Right atrium auricular region (tissue), 2 donors: ENCODE data around the gene GABRB1. TPM values are rescaled to one million over a fixed set of nuclear protein-coding genes. Genes with fewer than 3 reads are reported as not detected.

Experiments
- DNase-seq: peaks from one replicate; pipeline ENCODE4 v3.0.0-alpha.2; 2019; ENCODE audit warnings: low spot score
- H3K27ac ChIP-seq, 2 donors: fragments of 200-600 bp; sonication (generic); 1 replicate in 1 of 2; 2 replicates in 1 of 2; pipeline ENCODE4 v1.5.1; 2016 to 2019
- H3K27me3 ChIP-seq, 2 donors: fragments of 200-600 bp; sonication (generic); one replicate each; pipeline versions ENCODE4 v1.5.1 to v1.6.0; 2017 to 2019
- H3K36me3 ChIP-seq: fragments of 200-600 bp; sonication (generic); one replicate; pipeline ENCODE4 v1.5.1; 2016
- H3K4me1 ChIP-seq, 2 donors: fragments of 200-600 bp; sonication (generic); one replicate each; pipeline versions ENCODE4 v1.5.1 to v1.6.0; 2017 to 2019
- H3K4me3 ChIP-seq, 2 donors: fragments of 200-600 bp; sonication (generic); 1 replicate in 1 of 2; 2 replicates in 1 of 2; pipeline ENCODE4 v1.5.1; 2017 to 2019; ENCODE audit warnings: mild to moderate bottlenecking in 1 of 2, moderate library complexity in 1 of 2
- H3K9me3 ChIP-seq, 2 donors: fragments of 200-600 bp; sonication (generic); one replicate each; pipeline ENCODE4 v1.5.1; 2019
- total RNA-seq, 2 donors: library from RNA; depleted of rRNA; stranded (reverse); fragments of >200 nt; gene quantifications; one replicate each; pipeline ENCODE4 v1.1.0, GENCODE V29; 2016
- TF ChIP-seq, protein P1 (sequence below), 2 donors: fragments of 200-600 bp; sonication (generic); IDR thresholded peaks; one replicate each; pipeline ENCODE4 v1.5.1; 2019; ENCODE audit warnings: antibody characterized with exemption in 2 of 2

GABRB1 gene
- total RNA-seq, 2 donors from 2014 or later, result 1.1 to 2.6 TPM

DNA sequence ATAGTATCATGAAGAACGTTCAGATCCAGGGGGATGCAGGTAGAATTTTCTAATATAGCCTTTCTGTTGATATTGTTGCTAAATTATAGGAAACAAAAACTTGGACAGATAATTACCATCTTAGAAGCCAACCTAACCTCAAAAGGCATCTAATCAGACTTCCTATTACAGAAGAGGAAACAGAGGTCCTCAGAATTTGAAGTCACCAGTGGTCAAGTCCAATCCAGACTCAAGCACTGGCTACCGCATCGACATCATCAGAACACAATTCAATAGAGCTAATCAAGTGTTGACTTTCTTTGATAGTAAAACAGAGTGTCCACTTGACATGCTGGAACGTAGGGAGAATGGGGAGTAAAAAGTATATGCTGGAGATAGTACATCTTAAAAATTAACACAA lies 443.4 kb downstream of the GABRB1 start:
- no peak overlapping the region for H3K27ac ChIP-seq
- H3K9me3 ChIP-seq, result no peaks in the 10 kb centered on the region
- H3K4me1 ChIP-seq, result no peaks in the 10 kb centered on the region
- TF ChIP-seq, protein P1, sequence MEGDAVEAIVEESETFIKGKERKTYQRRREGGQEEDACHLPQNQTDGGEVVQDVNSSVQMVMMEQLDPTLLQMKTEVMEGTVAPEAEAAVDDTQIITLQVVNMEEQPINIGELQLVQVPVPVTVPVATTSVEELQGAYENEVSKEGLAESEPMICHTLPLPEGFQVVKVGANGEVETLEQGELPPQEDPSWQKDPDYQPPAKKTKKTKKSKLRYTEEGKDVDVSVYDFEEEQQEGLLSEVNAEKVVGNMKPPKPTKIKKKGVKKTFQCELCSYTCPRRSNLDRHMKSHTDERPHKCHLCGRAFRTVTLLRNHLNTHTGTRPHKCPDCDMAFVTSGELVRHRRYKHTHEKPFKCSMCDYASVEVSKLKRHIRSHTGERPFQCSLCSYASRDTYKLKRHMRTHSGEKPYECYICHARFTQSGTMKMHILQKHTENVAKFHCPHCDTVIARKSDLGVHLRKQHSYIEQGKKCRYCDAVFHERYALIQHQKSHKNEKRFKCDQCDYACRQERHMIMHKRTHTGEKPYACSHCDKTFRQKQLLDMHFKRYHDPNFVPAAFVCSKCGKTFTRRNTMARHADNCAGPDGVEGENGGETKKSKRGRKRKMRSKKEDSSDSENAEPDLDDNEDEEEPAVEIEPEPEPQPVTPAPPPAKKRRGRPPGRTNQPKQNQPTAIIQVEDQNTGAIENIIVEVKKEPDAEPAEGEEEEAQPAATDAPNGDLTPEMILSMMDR (IDR thresholded peaks at IDR 0.05), result no peak
- DNase-seq, result no peak
- H3K4me3 ChIP-seq, result no peak overlapping the region
- no peaks in the 10 kb centered on the region for H3K36me3 ChIP-seq
- no peaks in the 10 kb centered on the region for H3K27me3 ChIP-seq

DNA sequence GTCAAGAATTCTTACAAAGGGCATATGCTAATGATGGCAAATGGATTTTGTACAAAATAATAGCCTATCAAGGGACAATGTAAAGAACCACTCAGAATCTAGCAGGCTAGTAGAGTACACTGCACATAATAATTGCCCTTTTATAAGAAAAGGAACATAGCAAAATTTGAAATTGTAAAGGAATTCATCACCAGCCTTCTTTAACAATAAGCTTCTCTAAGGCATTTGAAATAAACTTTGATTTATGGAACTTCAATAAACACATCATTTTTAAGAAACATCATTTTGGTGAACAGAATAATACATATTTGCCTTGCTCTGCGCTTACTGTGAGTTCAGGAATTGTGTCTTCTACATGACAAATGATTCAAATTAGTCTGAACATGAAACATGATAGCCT lies 444.0 kb downstream of the GABRB1 start:
- DNase-seq, result no peak
- Histone ChIP-seq H3K27ac (no peak overlapping the region), H3K4me3 (no peak overlapping the region), H3K36me3 (no peaks in the 10 kb centered on the region), H3K4me1 (no peaks in the 10 kb centered on the region), H3K9me3 (no peaks in the 10 kb centered on the region), H3K27me3 (no peaks in the 10 kb centered on the region)
- TF ChIP-seq, protein P1 (IDR thresholded peaks at IDR 0.05), result no peak

Other genes starting within 250 kb of the GABRB1 start
- not detected for gene COX7B2, start 122.3 kb upstream of the GABRB1 start, total RNA-seq
- gene GABRA4, start 38.0 kb upstream of the GABRB1 start, total RNA-seq, result 1 to 10 TPM in 1 of 2 donors, under 1 TPM in 1; 0.55 to 1.0 TPM